HG02885 (cell line): Measurements from ENCODE around the gene H2AZ2.
A peak's percentile ranks its signal among the peaks of the same experiment; 100 is the strongest.

Experiments
- ATAC-seq: cut with Tn5 transposase; IDR thresholded peaks from one replicate; pipeline ENCODE4 v1.9.1; 2021; ENCODE audit warnings: mild to moderate bottlenecking; ENCODE audit not compliant: unreplicated experiment, poor library complexity

H2AZ2 gene

DNA sequence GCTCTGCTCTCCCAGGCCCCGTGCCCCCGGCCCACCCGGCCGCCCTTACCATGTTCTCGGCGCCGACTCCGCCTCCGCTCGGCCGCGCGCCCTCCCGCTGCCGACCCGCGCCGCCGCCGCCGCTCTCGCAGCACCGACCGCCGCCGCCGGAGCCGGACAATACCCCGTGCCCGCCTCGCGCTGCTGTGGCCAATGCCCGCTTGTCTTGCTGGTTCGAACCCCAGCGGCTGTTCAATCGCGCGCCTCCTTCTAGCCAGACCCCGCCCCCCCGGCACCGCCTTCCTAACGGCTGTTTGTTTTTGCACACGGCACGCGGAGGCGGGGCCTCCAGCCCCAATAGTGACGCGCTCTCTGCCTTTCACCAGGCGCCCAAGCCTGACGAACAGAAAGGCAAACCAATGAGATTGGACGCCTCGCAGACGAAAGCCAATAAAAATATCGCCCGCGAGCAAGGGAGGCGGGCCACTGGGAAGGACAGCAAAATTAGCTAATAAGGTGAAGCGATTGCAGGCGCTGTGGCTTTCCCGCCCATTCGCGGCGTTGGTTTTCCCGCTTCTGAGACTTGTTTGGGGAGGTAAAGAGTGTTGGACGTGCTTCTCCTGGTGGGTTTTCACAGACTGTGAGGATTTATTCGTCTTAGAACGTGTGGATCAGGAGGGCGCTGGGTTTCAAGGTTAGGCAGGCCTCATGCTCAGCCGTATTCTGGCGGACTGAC lies at the start of gene H2AZ2:
Gene H2AZ2, minus strand, starts transcription at position 168 of the 715 bp plus-strand sequence. Its CDS starts 116 bp downstream, at position 52.
- ATAC-seq = peak; percentile 85

DNA sequence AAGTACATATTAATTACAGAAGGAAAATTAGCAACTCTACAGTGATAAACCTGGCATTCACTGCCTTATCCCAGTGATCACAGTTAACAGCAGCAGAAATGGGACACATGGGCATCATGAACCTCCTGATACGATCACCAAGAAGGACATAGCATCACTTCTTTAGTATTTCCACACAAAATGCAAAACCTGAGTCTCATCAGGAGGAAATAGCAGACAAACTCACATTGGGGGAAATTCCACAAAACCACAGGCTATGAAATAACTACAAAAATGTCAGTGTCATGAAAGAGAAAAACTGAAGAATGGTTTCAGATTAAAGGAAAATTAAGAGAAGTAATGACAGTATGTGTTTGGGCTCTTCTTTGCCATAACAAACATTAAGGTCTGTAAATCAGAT lies 49.4 kb upstream of the H2AZ2 start:
- ATAC-seq = no peak

DNA sequence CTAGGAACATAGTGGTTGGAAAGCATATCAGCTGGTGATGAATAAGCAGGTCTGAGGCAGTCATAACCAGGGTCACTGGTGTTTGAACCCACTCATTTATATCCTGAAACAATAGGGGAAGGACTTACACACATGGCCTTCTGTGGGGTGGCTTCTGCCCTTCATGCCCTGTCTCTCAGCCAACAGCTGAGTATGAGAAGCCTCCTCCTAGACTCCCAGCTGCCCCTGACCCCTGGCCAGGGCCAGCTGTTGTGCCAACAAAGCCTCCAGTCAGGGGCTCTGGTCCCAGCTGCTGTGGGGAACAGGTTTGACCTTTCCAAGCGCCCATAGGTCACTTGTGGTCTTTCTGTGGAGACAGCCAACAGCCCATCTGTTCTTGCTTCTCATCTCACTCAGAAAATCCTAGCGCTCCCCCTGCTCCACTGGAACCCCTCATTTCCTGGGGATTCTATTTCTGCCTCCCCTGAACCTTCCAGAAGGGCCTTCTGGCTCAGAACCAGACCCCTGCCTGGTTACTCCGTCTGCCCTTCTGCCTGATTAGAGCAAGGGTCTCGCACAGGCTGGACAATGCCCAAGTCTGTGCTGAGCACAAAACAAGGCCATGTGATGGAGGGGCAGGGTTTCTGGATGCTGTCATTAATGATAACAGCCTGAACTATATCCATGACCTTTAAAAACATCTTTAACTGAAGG lies 47.1 kb upstream of the H2AZ2 start:
- ATAC-seq = no peak

DNA sequence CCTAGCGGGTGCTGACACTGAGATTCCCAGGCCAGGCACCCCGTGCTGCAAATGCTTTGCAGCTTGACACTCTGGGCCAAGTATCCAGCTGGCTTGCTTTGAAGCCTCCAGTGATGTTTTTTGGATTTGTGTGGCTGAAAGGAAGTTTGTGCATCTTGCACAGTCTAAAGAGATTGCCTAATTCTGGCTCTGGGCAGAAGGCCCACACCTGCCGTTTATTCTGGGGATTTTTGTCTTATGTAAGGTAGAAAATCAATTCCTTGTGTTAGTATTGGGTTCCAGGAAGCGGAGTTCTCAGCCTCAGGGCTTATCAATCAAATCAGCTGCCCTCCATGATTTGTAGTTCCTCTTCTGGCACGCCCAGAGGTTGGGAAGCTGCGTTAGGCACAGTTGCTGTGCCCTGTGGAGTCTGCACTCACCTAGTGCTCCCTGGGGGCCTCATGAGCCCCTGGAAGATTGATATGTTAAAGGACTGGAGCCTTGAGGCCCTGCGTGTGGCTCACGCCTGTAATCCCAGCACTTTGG lies 45.9 kb upstream of the H2AZ2 start:
- ATAC-seq = no peak

DNA sequence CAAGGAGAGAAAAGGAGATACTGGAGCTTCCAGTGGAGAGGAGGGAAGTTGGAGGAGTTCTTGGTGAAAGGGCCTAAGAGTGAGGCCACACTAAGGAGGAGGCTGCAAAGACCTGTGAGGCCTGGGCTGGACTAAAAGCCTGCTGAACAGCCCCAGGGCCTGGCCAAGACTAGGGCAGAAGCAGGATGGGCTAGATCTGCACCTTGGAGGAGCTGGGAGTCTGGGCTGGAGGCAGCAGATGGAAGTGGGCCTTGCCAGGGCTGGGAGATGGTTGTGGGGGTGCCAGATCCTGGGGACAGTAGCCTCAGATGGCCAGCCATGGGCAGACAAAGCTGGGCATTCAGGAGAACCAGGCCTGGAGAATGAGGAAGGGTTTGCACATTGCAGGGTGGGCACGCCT lies 43.9 kb upstream of the H2AZ2 start:
- no peak for ATAC-seq

DNA sequence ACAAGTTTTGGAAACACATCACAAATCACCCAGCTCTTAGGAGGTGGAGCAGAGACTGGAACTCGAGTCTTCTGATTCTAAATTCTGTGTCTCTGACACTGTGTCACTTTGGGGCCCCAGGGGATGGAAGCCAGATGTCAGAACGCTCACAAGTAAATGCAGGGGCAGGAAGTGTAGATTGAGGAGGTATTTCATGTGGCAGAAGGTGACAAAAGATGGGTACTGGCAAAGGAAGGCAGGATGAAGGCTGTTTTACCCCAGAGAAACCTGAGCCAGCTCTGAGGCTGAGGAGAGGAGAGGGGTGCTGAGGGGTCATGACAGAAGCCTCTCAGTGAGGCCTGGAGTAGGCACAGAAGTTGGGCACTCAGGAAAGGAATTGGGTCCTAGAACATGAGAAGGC lies 43.5 kb upstream of the H2AZ2 start:
- ATAC-seq = no peak

DNA sequence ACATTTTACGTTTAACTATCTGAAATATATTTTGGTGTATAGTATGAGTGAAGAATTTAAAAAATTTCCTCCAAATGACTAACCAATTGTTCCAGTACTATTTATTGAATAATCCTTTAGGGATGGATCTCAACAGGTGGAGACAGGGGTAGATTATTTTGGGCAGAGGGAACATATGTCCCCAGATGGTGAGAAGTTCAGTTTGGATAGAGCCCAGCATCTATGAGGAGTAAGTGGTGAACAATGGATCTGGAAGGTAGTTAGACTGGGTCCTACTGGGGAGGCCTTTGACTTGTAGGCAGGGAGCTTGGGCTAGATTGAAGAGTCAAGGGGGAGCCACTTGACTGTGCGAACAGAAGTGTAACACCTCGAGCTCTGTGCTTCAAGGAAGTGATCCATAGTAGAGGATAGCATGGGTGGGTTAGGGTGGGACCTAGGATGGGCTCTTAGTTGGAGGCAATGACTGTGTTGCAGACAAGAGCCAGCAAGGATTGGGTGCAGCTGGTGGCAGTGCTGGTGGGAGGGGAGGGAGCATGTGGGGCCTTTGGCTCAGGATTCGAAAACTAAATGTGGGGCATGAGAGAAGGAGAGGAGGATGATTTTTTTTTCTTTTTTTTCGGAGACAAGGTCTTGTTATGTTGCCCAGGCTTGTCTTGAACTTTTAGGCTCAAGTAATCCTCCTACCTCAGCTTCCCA lies 41.3 kb upstream of the H2AZ2 start:
- ATAC-seq = no peak

DNA sequence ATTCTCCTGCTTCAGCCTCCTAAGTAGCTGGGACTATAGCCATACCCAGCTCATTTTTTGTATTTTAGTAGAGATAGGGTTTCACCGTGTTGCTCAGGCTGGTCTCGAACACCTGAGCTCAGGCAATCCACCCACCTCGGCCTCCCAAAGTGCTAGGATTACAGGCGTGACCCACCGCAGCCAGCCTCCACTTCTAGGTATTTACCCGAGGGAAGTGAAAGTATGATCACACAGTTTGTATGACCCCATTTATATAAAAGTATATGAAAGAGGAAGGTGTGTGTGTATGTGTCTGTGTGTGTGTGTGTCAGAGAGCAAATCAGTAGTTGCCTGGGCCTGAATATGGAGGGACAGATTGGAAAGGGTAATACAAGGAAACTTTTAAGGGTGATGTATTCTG lies 39.4 kb upstream of the H2AZ2 start:
- ATAC-seq = no peak

DNA sequence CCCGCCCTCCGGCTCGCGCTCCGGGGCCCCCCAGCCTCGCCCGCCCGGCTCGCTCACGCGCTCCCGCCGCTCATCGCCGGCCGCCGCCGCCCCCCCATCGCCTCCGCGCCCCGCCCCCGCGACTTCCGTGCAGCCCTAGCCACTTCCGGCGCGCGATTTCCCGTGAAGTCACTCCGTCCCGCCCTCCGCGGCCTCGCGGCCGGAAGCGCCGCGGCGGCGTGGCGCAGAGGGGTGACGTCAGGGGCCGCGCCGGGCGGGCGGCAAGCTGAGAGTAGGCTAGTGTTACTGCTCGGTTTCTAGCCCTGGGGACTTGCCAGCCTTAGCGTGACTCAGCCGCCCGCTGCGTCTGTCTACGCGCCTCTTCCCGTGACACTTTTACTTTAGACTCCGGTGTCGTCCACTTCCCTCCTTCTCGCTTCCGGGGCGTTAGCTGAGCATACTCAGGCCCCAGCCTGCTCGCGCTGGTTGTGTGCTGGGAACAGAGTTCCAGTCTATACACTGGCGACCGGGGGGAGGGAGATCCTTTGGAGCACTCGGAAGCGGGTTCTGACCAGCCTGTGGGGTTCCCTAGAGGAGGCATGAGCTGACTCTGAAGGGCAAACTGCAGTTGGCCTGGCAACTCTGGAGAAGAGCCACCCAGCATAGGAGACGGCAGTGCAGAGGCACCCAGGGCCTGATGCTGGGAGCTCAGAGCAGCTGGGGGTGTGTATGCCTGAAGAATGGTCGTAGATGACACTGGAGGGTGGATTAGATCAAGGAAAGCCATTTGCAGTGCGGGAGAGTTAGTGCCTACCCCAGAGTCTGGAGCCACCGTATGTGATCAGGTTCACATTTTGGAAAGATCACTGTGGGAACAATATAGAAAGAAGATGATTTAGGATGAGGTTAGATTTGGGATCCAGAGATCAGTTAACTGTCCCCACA lies 37.8 kb upstream of the H2AZ2 start, which contains the start of gene PURB:
Gene PURB, minus strand, starts transcription at position 137 of the 924 bp plus-strand sequence. CDS start 182 bp downstream, outside the sequence.
- ATAC-seq = peak; percentile 84

DNA sequence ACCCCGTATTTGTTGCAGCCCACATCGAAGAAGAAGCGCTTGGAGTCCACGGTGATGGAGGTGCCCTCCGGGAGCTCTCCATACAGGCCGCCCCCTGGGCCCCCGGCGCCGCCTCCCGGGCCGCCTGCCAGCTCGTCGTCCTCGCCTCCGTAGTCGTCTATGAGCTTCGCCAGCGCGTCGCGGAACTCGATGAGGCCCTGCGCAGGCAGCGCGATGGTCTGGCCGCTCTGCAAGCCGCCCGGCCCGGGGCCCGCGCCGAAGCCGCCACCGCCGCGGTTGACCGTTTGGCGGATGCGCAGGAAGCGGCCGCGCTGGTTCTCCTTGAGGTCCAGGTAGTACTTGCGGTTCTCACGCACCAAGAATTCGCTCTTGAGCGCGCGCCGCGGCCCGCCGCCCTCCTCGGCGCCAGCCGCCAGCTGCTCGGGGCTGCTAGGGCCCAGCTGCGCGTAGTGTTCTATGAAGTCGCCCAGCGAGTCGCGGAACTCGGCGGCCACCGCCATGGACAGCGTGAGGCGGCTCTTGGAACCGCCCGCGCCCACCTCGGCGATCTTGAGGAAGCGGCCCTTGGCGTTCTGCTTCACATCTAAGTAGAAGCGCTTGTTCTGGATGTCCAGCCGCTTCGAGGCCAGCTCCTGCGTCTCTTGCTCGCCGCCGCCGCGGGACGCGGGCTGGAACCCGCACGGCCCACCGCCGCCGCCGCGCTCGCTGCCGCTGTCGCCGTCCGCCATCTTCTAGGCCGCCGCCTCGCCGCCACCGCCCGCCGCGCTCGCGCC lies 36.9 kb upstream of the H2AZ2 start:
- peak; percentile 27 for ATAC-seq

DNA sequence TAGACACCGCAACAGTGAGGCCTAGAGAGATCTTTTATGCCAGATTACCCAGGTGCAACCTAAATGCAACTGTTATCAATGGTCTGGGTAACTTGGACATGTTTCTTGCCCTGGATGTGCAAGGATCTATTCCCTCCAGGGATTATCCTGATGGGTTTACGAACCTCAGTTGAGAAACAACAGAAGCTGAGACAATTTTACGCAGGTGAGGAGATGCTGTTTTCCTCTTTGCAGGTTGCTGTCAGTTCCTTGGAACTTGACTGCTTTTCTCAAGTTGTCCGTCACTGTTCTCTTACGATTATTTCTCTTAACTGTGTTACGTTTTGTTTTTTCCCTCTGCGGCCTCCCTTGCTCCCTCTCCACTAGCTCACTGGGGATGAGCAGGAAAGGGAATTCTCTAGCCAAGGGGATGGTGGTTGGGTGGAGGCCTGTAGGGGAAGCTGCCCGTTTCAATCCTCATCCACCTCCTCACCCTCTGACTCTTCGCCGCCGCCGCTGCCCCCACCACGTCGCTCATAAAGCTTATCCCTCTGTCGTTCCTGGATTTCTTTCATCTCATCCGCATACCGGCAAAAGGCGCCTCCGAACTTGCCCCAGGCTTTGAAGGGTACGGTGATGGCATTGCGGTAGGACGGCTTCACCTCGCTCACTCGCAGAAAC lies 36.2 kb upstream of the H2AZ2 start:
- ATAC-seq = no peak

DNA sequence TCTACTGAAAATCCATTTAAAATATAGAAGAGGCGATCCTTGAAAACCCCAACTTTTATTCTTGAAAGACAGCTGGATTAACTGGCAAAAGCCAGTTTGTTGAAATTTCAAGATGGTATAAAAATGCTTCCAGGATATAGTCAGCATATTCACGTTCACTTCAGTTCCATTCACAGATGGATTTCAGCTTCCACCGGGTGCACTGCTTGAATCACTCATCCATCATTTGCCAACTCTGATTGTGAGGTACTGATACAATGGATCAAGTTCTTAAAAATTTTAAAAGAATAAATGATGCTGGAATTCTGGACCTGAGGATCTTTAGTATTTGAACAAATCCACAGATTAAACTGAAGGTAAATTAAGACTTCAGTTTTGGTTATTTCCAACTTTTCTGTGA lies 35.0 kb upstream of the H2AZ2 start:
- ATAC-seq = no peak

DNA sequence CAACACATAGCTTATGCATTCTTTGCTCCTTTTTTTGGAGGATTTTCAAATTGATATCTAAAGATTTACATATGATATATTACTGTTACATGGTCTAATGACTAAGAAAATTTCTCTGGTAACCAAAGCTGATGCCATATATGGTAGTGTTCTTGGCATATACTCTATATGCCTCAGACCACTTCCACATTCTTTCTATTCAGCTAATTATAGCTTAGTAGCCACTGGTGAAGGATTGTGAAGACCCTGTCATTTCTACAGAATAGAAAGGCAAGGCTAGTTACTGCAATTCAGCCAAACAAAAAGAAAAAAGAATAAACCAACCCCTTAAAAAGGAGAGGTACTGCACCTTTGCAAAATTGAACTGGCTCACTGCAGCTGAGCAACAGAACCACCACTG lies 33.7 kb upstream of the H2AZ2 start:
- no peak for ATAC-seq

DNA sequence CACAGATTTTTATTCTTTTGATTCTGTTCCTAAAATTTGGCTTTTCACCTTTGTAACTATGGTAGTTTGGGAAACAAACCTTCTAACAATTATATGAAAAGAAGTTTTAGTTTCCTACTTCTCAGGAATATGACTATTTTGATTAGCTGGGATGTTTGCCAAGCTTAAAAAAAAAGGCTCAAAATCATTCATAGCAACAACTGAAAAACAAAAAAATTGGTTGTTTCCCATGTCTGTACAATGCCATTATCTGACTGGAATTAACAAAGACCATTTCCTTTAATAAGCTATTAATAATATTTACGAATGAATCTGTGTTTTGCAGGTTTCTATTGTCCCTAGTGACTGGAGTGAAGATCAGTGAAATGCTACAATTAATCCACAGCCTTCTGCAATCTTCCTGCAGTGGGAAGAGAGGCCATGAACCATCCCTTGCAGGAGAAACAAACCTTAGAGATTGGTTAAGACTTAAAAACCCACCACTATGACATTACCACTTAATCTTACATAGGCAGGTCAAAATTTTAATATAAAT lies 33.2 kb upstream of the H2AZ2 start:
- no peak for ATAC-seq

DNA sequence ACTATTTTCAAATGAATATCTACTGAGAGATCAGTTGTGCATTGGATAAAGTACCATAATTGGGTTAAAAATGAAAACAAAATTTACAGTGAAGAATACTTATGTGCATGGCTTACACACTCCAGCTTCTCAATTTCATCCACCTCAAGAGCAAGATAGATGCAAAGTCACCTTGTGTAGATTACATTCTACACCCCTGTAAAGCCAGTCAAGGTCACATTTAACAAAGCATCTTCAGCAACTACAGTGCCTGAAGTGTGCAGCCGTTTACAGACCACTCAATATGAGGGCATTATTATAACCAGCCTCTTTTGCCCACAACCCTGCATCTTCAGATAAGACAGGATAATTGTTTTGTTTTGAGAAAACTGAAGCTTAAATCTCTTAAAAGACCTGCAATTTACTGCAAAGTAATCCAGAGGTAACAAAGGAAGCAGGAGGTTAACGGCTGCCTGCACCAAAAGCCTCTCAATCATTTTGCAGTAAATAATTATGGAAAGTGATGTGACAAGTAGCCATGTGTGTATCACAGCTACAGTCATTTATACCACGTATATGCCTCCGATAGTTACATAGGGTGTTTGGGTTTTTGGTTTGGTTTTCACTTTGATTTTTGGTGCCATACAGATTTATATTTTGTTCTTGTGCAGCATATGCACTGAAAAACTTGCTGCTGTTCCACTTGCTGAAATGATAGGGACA lies 32.6 kb upstream of the H2AZ2 start:
- ATAC-seq = no peak

DNA sequence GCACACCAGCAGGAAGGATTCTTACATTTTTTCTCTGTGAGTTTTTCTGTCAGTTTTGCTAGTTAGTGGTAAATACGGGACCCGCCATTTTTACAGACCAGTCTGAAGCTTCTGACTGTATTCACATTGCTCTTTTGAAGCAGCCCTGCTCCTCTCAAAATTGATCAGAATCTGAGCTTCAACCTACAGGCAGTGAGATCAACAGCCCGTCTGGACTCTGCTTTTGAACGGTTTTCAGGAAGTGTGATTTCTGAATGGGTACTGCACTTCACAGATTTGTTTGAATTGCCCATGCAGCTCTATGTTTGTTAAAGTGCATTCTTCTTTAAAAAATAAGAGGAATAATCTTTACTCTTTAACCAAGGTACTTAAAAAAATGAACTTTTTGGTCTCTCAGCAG lies 28.5 kb upstream of the H2AZ2 start:
- no peak for ATAC-seq

DNA sequence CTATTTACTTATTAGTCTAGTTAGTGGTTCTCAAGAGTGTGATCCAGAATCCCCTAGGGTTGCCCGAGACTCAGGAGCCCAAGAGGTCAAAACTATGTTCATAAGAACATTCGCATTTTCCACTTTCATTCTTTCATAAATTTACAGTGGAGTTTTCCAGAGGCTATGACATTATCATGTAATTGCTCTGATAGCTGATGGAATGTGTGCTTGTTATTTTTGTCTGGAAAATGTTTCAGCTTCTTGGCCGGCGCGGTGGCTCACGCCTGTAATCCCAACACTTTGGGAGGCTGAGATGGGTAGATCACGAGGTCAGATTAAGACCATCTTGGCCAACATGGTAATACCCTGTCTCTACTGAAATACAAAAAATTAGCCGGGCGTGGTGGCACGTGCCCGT lies 27.4 kb upstream of the H2AZ2 start:
- no peak for ATAC-seq

DNA sequence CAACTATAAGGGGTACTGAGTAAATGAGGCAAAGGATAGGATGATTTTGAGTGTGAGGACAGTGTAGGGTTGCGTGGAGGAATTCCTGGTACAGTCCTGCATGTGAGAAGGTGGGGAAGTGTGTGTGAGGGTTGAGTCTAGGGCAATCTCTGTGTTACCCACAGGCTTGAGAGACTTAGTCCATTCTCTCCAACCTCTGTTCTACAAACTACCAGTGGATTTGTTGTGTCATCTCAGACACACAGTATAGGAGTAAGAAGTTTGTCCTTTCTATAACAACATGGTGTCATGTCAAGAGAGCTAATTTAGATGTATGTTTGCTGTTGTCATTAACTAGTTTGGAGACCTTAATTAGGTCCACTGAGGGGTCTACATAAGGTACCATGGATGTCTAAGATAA lies 24.9 kb upstream of the H2AZ2 start:
- no peak for ATAC-seq
